T-cell (primary cell): ENCODE measurements around the gene ALG2. TPM values are rescaled to one million over a fixed set of nuclear protein-coding genes. Genes with fewer than 3 reads are reported as not detected.
A peak's percentile ranks its signal among the peaks of the same experiment; 100 is the strongest.
"Not testable (repeated sequence)": the region's sequence is repeated elsewhere in the genome, so short reads cannot be mapped to it uniquely, and the experiment has no call there.

Source experiments
- ATAC-seq, 4 experiments: fragments of 200-7000 bp in 3 of 4; fragments of 150-1000 bp in 1 of 4; cut with Tn5 transposase; replicated peaks in 1 of 4; 1 replicate in 3 of 4; 2 replicates in 1 of 4; pipeline ENCODE4 v1.10.0; 2021; ENCODE audit warnings: moderate library complexity in 3 of 4, mild to moderate bottlenecking in 2 of 4, moderate number of reproducible peaks in 1 of 4
- CTCF ChIA-PET, 2 donors: fragments of 300-600 bp; sonication (Branson Sonifier 250); formaldehyde crosslinking; loops; one replicate each; lab custom pipeline; 2022; ENCODE audit warnings: antibody characterized with exemption in 2 of 2; lab: Charles Lee
- POLR2A ChIA-PET, 2 donors: fragments of 300-600 bp; sonication (Branson Sonifier 250); formaldehyde crosslinking; loops; one replicate each; lab custom pipeline; 2022; ENCODE audit warnings: antibody characterized with exemption in 2 of 2; lab: Charles Lee
- DNase-seq, 35 experiments: peaks; one replicate each; pipeline versions ENCODE4 v3.0.0 to v3.0.0-alpha.2; 2013 to 2023
- H3K27ac ChIP-seq: one replicate; pipeline ENCODE4 v1.5.1; 2013; ENCODE audit warnings: low read length
- H3K27me3 ChIP-seq, 2 experiments: replicated peaks in 1 of 2; 1 replicate in 1 of 2; 2 replicates in 1 of 2; pipeline versions ENCODE4 v1.6.1 to v1.7.0; 2013; ENCODE audit warnings: low read length in 1 of 2, mixed read lengths in 1 of 2; ENCODE audit not compliant: control insufficient read depth in 2 of 2, insufficient read depth in 2 of 2; ENCODE audit errors: extremely low read depth in 1 of 2
- H3K36me3 ChIP-seq, 2 donors: 1 replicate in 1 of 2; 2 replicates in 1 of 2; pipeline versions ENCODE4 v1.6.1 to v1.7.0; 2013; ENCODE audit warnings: low read length in 1 of 2; ENCODE audit not compliant: control insufficient read depth in 2 of 2, insufficient read depth in 1 of 2; ENCODE audit errors: extremely low read depth in 1 of 2
- H3K4me1 ChIP-seq, 2 experiments: 1 replicate in 1 of 2; 2 replicates in 1 of 2; pipeline versions ENCODE4 v1.6.1 to v1.7.0; 2013; ENCODE audit warnings: low read length in 2 of 2, mixed read lengths in 1 of 2; ENCODE audit not compliant: insufficient read depth in 2 of 2, control insufficient read depth in 1 of 2; ENCODE audit errors: extremely low read depth in 1 of 2
- H3K4me3 ChIP-seq, 2 donors: 1 replicate in 1 of 2; 2 replicates in 1 of 2; pipeline versions ENCODE4 v1.5.1 to v1.7.0; 2013; ENCODE audit warnings: mild to moderate bottlenecking in 2 of 2, low read length in 1 of 2, moderate library complexity in 1 of 2; ENCODE audit not compliant: control insufficient read depth in 1 of 2; ENCODE audit errors: extremely low read depth in 1 of 2
- H3K9me3 ChIP-seq: 2 replicates; pipeline ENCODE4 v1.7.0; 2013
- H3K27ac Mint-ChIP-seq, 2 donors: one replicate each; pipeline ENCODE4 v1.8.0; 2020 to 2021; ENCODE audit warnings: mild to moderate bottlenecking in 2 of 2, mixed read lengths in 2 of 2
- H3K27me3 Mint-ChIP-seq, 2 donors: one replicate each; pipeline ENCODE4 v1.8.0; 2021 to 2022; ENCODE audit warnings: mixed read lengths in 2 of 2
- H3K36me3 Mint-ChIP-seq: one replicate; pipeline ENCODE4 v1.8.0; 2021; ENCODE audit warnings: mixed read lengths
- H3K4me1 Mint-ChIP-seq, 3 donors: one replicate each; pipeline ENCODE4 v1.8.0; 2020 to 2022; ENCODE audit warnings: mixed read lengths in 3 of 3, mild to moderate bottlenecking in 1 of 3
- H3K4me3 Mint-ChIP-seq, 3 donors: one replicate each; pipeline ENCODE4 v1.8.0; 2020 to 2022; ENCODE audit warnings: mild to moderate bottlenecking in 3 of 3, mixed read lengths in 3 of 3, moderate library complexity in 3 of 3
- H3K9me3 Mint-ChIP-seq, 3 donors: one replicate each; pipeline ENCODE4 v1.8.0; 2020 to 2022; ENCODE audit warnings: mixed read lengths in 3 of 3
- whole genome bisulfite sequencing: methylation state at CpG from one replicate; pipeline ENCODE4 v1.1.5; 2013; ENCODE audit warnings: missing lambda C conversion rate; ENCODE audit not compliant: insufficient coverage; 5-methylcytosine and 5-hydroxymethylcytosine counted together
- total RNA-seq, 35 experiments: library from RNA in 6 of 35; stranded (reverse) in 6 of 35; fragments of 120-200 nt in 1 of 35; gene quantifications; one replicate each; pipeline versions ENCODE4 v1.2.1 to v1.2.4 and lab custom pipeline; 2013 to 2026

Gene ALG2
- total RNA-seq, 5 donors from 2014 or later (not counting 1 experiment from before 2014, with no cell fraction given) = 18.0 to 30.3 (median 25.2) TPM

- no peaks in the 10 kb centered on the region for H3K9me3 Mint-ChIP-seq
- CTCF ChIA-PET = no interaction called here
- ATAC-seq (no peak), DNase-seq (no peak)
- Histone ChIP-seq H3K4me1 (no peaks in the 10 kb centered on the region), H3K36me3 (peaks cover 0 to 4% of the 10 kb centered on the region in 2 donors), H3K9me3 (no peaks in the 10 kb centered on the region), H3K4me3 (no peak overlapping the region), H3K27ac (no peak overlapping the region), H3K27me3 (no peaks in the 10 kb centered on the region)
- 56% methylated on average over 3 of the region's 6 CpGs for WGBS
- H3K36me3 Mint-ChIP-seq = peaks cover 47% of the 10 kb centered on the region
- H3K27ac Mint-ChIP-seq = no peak overlapping the region
- H3K4me1 Mint-ChIP-seq = peaks cover 5 to 11% (median 7%) of the 10 kb centered on the region in 3 donors
- H3K4me3 Mint-ChIP-seq = no peak overlapping the region
- POLR2A ChIA-PET = no interaction called here
- H3K27me3 Mint-ChIP-seq = no peaks in the 10 kb centered on the region
These were observed 17.8 kb upstream of the ALG2 start for GRCh38 chr9:99239341-99240060.

GRCh38 chr9:99238331-99238730 is 16.6 kb upstream of the ALG2 start:
- no peak overlapping the region for H3K27ac ChIP-seq
- Mint-ChIP-seq H3K27ac (no peak overlapping the region), H3K9me3 (no peaks in the 10 kb centered on the region), H3K4me1 (peaks cover 5 to 11% (median 7%) of the 10 kb centered on the region in 3 donors), H3K36me3 (peaks cover 46% of the 10 kb centered on the region), H3K27me3 (no peaks in the 10 kb centered on the region), H3K4me3 (no peak overlapping the region)
- no peaks in the 10 kb centered on the region for H3K4me1 ChIP-seq
- H3K4me3 ChIP-seq = no peak overlapping the region
- ChIA-PET CTCF (interaction anchor here in 1 of 2 donors (0.6 kb wide), 1 partner anchor 19 kb away, joined by 3 read pairs; no protein-coding TSS in a partner anchor), POLR2A (no interaction called here)
- peaks cover 0 to 4% of the 10 kb centered on the region in 2 donors for H3K36me3 ChIP-seq
- H3K9me3 ChIP-seq = no peaks in the 10 kb centered on the region
- no peak for ATAC-seq
- DNase-seq = no peak
- H3K27me3 ChIP-seq = no peaks in the 10 kb centered on the region

- DNase-seq, POLR2A ChIA-PET, H3K27me3 ChIP-seq, ATAC-seq, H3K27me3 Mint-ChIP-seq, H3K36me3 ChIP-seq, H3K27ac Mint-ChIP-seq, H3K9me3 ChIP-seq, H3K4me3 Mint-ChIP-seq, H3K4me1 ChIP-seq, H3K27ac ChIP-seq, H3K4me3 ChIP-seq, H3K9me3 Mint-ChIP-seq: not testable (repeated sequence)
- CTCF ChIA-PET = interaction anchor here in 1 of 2 donors (0.6 kb wide), 1 partner anchor 19 kb away, joined by 3 read pairs; no protein-coding TSS in a partner anchor
- WGBS = 60% methylated on average over 1 of the region's 4 CpGs
- Mint-ChIP-seq H3K36me3 (peaks cover 45% of the 10 kb centered on the region), H3K4me1 (peaks cover 5 to 11% (median 7%) of the 10 kb centered on the region in 3 donors)
These were observed 16.1 kb upstream of the ALG2 start for GRCh38 chr9:99237849-99238248.

GRCh38 chr9:99237356-99237755 is 15.6 kb upstream of the ALG2 start:
- Mint-ChIP-seq H3K4me3 (no peak overlapping the region), H3K4me1 (peaks cover 5 to 11% (median 7%) of the 10 kb centered on the region in 3 donors), H3K27me3 (no peaks in the 10 kb centered on the region), H3K36me3 (peaks cover 44% of the 10 kb centered on the region), H3K9me3 (no peaks in the 10 kb centered on the region), H3K27ac (no peak overlapping the region)
- peaks cover 0 to 13% of the 10 kb centered on the region in 2 donors for H3K36me3 ChIP-seq
- POLR2A ChIA-PET = no interaction called here
- no peaks in the 10 kb centered on the region for H3K4me1 ChIP-seq
- H3K27ac ChIP-seq = no peak overlapping the region
- H3K27me3 ChIP-seq = no peaks in the 10 kb centered on the region
- DNase-seq = no peak
- ATAC-seq = no peak
- no peak overlapping the region for H3K4me3 ChIP-seq
- H3K9me3 ChIP-seq = no peaks in the 10 kb centered on the region
- CTCF ChIA-PET = interaction anchor here in 1 of 2 donors (0.5 kb wide), 1 partner anchor 11 kb away, joined by 4 read pairs; no protein-coding TSS in a partner anchor

- peaks cover 5 to 11% (median 7%) of the 10 kb centered on the region in 3 donors for H3K4me1 Mint-ChIP-seq
- CTCF ChIA-PET = no interaction called here
- H3K9me3 Mint-ChIP-seq = no peaks in the 10 kb centered on the region
- H3K36me3 Mint-ChIP-seq = peaks cover 42% of the 10 kb centered on the region
- H3K4me3 ChIP-seq = no peak overlapping the region
- WGBS = 36% methylated on average over 2 of the region's 7 CpGs
- DNase-seq = peak in 2 of 35 experiments; percentile 10 to 21
- ATAC-seq = peak in 1 of 4 experiments; percentile 83
- peak overlapping the region; percentile 13 to 28 for H3K27ac Mint-ChIP-seq
- no peaks in the 10 kb centered on the region for H3K27me3 Mint-ChIP-seq
- no peak overlapping the region for H3K4me3 Mint-ChIP-seq
- H3K27ac ChIP-seq = no peak overlapping the region
- no peaks in the 10 kb centered on the region for H3K4me1 ChIP-seq
- no peaks in the 10 kb centered on the region for H3K9me3 ChIP-seq
- POLR2A ChIA-PET = no interaction called here
- H3K36me3 ChIP-seq = peaks cover 0 to 21% of the 10 kb centered on the region in 2 donors
- no peaks in the 10 kb centered on the region for H3K27me3 ChIP-seq
These were observed 14.3 kb upstream of the ALG2 start for GRCh38 chr9:99235926-99236634.

- Mint-ChIP-seq H3K27me3 (no peaks in the 10 kb centered on the region), H3K9me3 (no peaks in the 10 kb centered on the region), H3K27ac (no peak overlapping the region), H3K4me3 (no peak overlapping the region), H3K36me3 (peaks cover 46% of the 10 kb centered on the region), H3K4me1 (peaks cover 5 to 11% (median 7%) of the 10 kb centered on the region in 3 donors)
- Histone ChIP-seq H3K9me3 (no peaks in the 10 kb centered on the region), H3K4me3 (no peak overlapping the region), H3K36me3 (peaks cover 0 to 31% of the 10 kb centered on the region in 2 donors), H3K27ac (no peak overlapping the region), H3K4me1 (no peaks in the 10 kb centered on the region), H3K27me3 (no peaks in the 10 kb centered on the region)
- ATAC-seq (no peak), DNase-seq (no peak)
- ChIA-PET CTCF (no interaction called here), POLR2A (no interaction called here)
These were observed 13.3 kb upstream of the ALG2 start for GRCh38 chr9:99235069-99235468.
